GM20000 (cell line): ENCODE measurements around the gene RARRES2.

Source experiments
- DNase-seq: peaks from one replicate; pipeline ENCODE4 v3.0.0; 2012; ENCODE audit warnings: low spot score
- CTCF ChIP-seq: IDR thresholded peaks from 2 replicates; pipeline ENCODE4 v1.5.1; 2012; ENCODE audit warnings: mild to moderate bottlenecking, control low read depth; ENCODE audit errors: extremely low read depth, missing control alignments

The RARRES2 gene

GRCh38 chr7:150342121-150342408 lies 636 bp upstream of the RARRES2 start:
- no peak for DNase-seq
- TF ChIP-seq CTCF = no peak

GRCh38 chr7:150340875-150341262 lies 560 bp downstream of the RARRES2 start:
- TF ChIP-seq CTCF = no peak
- DNase-seq = no peak

GRCh38 chr7:150340024-150340749 lies 1.2 kb downstream of the RARRES2 start:
- peak; percentile 60 for DNase-seq
- TF ChIP-seq CTCF = no peak

GRCh38 chr7:150339409-150339809 lies 2.0 kb downstream of the RARRES2 start:
- DNase-seq = no peak
- no peak for TF ChIP-seq CTCF

- DNase-seq = no peak
- no peak for TF ChIP-seq CTCF
These were observed 3.1 kb downstream of the RARRES2 start for GRCh38 chr7:150338166-150338829.

- TF ChIP-seq CTCF = no peak
These were observed 3.8 kb downstream of the RARRES2 start for GRCh38 chr7:150337659-150338081.

GRCh38 chr7:150337179-150337578 lies 4.2 kb downstream of the RARRES2 start:
- no peak for DNase-seq
- no peak for TF ChIP-seq CTCF

More at GRCh38 chr7:150337659-150338081, 3.8 kb downstream of the RARRES2 start:
- DNase-seq = no peak
